Measurements from ENCODE around the gene RBFOX1.

Gene RBFOX1

GRCh38 chr16:7400117-7400890 is 67.7 kb downstream of the RBFOX1 start:
- no peak for DNase-seq (ENCODE audit: low read depth)
- no peak overlapping the region for H3K4me3 ChIP-seq (ENCODE audit: low read depth, low read length)
- TF ChIP-seq, protein P1, sequence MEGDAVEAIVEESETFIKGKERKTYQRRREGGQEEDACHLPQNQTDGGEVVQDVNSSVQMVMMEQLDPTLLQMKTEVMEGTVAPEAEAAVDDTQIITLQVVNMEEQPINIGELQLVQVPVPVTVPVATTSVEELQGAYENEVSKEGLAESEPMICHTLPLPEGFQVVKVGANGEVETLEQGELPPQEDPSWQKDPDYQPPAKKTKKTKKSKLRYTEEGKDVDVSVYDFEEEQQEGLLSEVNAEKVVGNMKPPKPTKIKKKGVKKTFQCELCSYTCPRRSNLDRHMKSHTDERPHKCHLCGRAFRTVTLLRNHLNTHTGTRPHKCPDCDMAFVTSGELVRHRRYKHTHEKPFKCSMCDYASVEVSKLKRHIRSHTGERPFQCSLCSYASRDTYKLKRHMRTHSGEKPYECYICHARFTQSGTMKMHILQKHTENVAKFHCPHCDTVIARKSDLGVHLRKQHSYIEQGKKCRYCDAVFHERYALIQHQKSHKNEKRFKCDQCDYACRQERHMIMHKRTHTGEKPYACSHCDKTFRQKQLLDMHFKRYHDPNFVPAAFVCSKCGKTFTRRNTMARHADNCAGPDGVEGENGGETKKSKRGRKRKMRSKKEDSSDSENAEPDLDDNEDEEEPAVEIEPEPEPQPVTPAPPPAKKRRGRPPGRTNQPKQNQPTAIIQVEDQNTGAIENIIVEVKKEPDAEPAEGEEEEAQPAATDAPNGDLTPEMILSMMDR (IDR thresholded peaks at IDR 0.05; ENCODE audit: control insufficient read depth, extremely low read depth, insufficient read depth) = no peak

DNA sequence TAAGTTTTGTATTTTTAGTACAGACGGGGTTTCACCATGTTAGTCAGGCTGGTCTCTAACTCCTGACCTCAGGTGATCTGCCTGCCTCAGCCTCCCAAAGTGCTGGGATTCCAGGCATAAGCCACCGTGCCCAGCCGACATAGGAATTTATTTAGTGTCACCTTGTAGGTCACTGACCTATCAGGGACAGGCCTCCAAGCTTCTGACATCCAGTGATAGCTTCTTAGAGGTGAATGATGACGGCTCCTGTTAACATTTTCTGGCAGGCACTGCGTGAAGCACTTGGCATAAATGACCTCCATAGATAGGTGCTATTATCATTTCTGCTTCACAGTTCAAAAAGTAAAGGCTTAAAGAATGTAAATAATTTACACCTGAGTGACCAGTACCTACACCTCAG is 71.6 kb downstream of the RBFOX1 start:
- H3K4me3 ChIP-seq (ENCODE audit: low read depth, low read length) = no peak overlapping the region
- no peak for DNase-seq (ENCODE audit: low read depth)
- TF ChIP-seq, protein P1 (IDR thresholded peaks at IDR 0.05; ENCODE audit: control insufficient read depth, extremely low read depth, insufficient read depth) = no peak

- H3K4me3 ChIP-seq (ENCODE audit: low read depth, low read length) = no peak overlapping the region
- DNase-seq (ENCODE audit: low read depth) = peak; percentile 3
- TF ChIP-seq, protein P1 (IDR thresholded peaks at IDR 0.05; ENCODE audit: control insufficient read depth, extremely low read depth, insufficient read depth) = peak; percentile 64
Measured at GRCh38 chr16:7405166-7405565, 72.5 kb downstream of the RBFOX1 start.

DNA sequence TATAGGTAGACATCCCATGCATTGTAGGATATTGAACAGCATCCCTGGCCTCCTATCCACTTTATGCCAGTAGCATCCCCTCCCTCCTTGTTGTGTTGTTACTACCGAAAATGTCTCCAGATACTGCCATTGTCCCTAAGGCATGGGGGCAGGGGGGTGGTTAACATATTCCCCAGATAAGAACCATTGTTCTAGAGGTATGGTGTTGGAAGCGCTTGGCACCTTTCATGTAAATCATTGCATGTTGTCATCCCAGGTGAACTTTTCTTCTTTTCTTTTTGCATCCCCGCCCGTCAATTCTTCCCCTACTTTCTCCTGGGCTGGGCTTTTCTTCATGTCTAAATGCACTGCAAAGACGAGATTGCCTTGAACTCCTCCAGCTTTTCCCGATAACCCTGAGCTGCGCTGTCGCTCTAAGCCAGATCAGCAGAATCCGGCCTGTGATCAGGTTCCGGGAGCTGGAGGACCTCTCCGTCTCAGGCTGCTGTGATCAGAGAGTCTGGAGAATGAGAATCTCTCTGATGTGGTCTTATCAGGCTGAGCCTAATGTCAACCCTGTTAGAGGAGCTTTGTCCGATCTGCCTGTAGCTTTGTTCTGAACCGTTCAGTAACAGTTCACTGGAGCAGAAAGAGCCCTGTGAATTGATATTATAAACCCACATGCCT is 76.2 kb downstream of the RBFOX1 start:
- H3K4me3 ChIP-seq (ENCODE audit: low read depth, low read length) = no peak overlapping the region
- TF ChIP-seq, protein P1 (IDR thresholded peaks at IDR 0.05; ENCODE audit: control insufficient read depth, extremely low read depth, insufficient read depth) = no peak
- DNase-seq (ENCODE audit: low read depth) = no peak

- H3K4me3 ChIP-seq (ENCODE audit: low read depth, low read length) = no peak overlapping the region
- TF ChIP-seq, protein P1 (IDR thresholded peaks at IDR 0.05; ENCODE audit: control insufficient read depth, extremely low read depth, insufficient read depth) = no peak
- no peak for DNase-seq (ENCODE audit: low read depth)
Measured at GRCh38 chr16:7419441-7419840, 86.8 kb downstream of the RBFOX1 start.

DNA sequence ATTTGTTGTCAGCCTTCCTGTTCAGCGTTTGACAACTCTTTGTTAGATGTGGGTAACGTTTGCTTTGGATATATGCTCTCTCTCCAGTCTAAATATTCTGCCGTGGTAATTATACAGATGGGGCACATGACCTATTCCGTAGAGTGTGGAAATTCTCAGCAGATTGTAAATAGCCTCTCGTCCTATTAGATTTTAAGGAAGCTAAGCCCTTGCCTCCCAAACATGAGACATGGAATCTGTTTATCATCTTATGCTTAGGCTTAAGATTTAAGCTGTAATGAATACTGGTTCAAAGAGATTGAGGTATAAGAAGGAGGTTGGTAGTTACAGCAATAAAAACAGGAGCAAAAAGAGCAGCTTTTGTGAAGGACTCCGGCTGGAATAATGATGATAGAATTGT is 87.4 kb downstream of the RBFOX1 start:
- no peak for DNase-seq (ENCODE audit: low read depth)
- TF ChIP-seq, protein P1 (IDR thresholded peaks at IDR 0.05; ENCODE audit: control insufficient read depth, extremely low read depth, insufficient read depth) = no peak
- no peak overlapping the region for H3K4me3 ChIP-seq (ENCODE audit: low read depth, low read length)

Measured in LNCaP clone FGC (cell line).